PC-9 (cell line): ENCODE data around the gene GPR146.

ENCODE experiments used
- CTCF ChIP-seq: fragments of 200-600 bp; sonication (generic); conservative IDR thresholded peaks from 2 replicates; pipeline ENCODE4 v1.6.1; 2017; ENCODE audit warnings: mixed run types, antibody characterized with exemption, mild to moderate bottlenecking, moderate library complexity
- EZH2 ChIP-seq: fragments of 200-600 bp; sonication (generic); IDR thresholded peaks from 2 replicates; pipeline ENCODE4 v1.8.0; 2017; ENCODE audit warnings: antibody characterized with exemption, low read depth

- TF ChIP-seq EZH2 (no peak), CTCF (no peak)
Measured at GRCh38 chr7:1022356-1022755, 22.0 kb upstream of the GPR146 start.
